Measurements from ENCODE around the gene PCDHB8.
"Not testable (repeated sequence)": the region's sequence is repeated elsewhere in the genome, so short reads cannot be mapped to it uniquely, and the experiment has no call there.

Gene PCDHB8

DNA sequence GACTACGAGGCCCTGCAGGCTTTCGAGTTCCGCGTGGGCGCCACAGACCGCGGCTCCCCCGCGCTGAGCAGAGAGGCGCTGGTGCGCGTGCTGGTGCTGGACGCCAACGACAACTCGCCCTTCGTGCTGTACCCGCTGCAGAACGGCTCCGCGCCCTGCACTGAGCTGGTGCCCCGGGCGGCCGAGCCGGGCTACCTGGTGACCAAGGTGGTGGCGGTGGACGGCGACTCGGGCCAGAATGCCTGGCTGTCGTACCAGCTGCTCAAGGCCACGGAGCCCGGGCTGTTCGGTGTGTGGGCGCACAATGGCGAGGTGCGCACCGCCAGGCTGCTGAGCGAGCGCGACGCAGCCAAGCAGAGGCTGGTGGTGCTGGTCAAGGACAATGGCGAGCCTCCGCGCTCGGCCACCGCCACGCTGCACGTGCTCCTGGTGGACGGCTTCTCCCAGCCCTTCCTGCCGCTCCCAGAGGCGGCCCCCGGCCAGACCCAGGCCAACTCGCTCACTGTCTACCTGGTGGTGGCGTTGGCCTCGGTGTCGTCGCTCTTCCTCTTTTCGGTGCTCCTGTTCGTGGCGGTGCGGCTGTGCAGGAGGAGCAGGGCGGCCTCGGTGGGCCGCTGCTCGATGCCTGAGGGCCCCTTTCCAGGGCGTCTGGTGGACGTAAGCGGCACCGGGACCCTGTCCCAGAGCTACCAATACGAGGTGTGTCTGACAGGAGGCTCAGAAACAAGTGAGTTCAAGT lies 6.7 kb downstream of the PCDHB8 start:
- not testable (repeated sequence) for DNase-seq (ENCODE audit: low read depth in 4 of 4, low spot score in 1 of 4)

DNA sequence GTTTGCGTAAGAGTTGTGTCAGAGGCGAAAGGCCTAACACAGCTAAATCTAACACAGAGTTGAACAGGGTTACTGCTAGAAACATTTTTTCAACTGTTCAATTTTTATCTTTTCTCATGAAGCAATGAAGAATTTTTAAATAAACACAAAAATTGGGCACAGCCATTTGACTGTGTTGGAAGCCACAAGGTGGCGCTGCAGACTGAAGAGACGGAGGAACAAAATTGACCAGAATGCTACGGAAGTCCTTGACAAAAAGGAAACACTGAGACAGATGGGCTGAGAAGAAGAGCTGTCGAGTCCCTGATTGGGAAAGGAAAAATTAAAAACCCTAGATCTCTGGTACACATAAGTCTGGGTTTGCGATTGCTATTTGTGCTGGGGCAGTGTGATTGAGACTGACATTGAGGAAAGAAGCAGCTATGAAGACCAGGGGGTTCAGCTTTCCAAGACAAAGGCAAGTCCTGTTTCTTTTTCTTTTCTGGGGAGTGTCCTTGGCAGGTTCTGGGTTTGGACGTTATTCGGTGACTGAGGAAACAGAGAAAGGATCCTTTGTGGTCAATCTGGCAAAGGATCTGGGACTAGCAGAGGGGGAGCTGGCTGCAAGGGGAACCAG lies 9.4 kb downstream of the PCDHB8 start, which contains the start of gene PCDHB9:
PCDHB9 (plus strand) TSS at position 265 of the 616 bp plus-strand sequence; CDS start at position 423, 158 bp downstream.
- DNase-seq (ENCODE audit: low read depth in 4 of 4, low spot score in 1 of 4) = no peak

DNA sequence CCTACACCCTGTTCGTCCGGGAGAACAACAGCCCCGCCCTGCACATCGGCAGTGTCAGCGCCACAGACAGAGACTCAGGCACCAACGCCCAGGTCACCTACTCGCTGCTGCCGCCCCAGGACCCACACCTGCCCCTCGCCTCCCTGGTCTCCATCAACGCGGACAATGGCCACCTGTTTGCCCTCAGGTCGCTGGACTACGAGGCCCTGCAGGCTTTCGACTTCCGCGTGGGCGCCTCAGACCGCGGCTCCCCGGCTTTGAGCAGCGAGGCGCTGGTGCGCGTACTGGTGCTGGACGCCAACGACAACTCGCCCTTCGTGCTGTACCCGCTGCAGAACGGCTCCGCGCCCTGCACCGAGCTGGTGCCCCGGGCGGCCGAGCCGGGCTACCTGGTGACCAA lies 11.1 kb downstream of the PCDHB8 start:
- not testable (repeated sequence) for DNase-seq (ENCODE audit: low read depth in 4 of 4, low spot score in 1 of 4)

DNA sequence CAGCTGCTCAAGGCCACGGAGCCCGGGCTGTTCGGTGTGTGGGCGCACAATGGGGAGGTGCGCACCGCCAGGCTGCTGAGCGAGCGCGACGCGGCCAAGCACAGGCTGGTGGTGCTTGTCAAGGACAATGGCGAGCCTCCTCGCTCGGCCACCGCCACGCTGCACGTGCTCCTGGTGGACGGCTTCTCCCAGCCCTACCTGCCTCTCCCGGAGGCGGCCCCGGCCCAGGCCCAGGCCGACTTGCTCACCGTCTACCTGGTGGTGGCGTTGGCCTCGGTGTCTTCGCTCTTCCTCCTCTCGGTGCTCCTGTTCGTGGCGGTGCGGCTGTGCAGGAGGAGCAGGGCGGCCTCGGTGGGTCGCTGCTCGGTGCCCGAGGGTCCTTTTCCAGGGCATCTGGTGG lies 11.5 kb downstream of the PCDHB8 start:
- not testable (repeated sequence) for DNase-seq (ENCODE audit: low read depth in 4 of 4, low spot score in 1 of 4)

DNA sequence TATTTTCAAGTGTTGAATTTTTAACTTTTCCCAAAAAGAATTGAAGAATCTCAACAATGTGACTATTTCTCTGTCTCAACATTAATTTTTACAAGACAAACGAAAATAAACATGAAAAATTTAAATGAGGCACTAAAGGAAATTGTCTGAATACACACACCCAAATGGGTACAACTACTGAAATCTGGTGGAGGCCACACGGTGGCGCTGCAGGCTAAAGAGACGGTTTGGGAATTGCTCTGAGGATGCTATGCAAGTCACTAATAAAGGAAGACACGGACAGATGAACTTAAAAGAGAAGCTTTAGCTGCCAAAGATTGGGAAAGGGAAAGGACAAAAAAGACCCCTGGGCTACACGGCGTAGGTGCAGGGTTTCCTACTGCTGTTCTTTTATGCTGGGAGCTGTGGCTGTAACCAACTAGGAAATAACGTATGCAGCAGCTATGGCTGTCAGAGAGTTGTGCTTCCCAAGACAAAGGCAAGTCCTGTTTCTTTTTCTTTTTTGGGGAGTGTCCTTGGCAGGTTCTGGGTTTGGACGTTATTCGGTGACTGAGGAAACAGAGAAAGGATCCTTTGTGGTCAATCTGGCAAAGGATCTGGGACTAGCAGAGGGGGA lies 14.6 kb downstream of the PCDHB8 start, which contains the start of gene PCDHB10:
PCDHB10 (plus strand) TSS at position 244 of the 616 bp plus-strand sequence; CDS start at position 444, 200 bp downstream.
- DNase-seq (ENCODE audit: low read depth in 4 of 4, low spot score in 1 of 4) = no peak

DNA sequence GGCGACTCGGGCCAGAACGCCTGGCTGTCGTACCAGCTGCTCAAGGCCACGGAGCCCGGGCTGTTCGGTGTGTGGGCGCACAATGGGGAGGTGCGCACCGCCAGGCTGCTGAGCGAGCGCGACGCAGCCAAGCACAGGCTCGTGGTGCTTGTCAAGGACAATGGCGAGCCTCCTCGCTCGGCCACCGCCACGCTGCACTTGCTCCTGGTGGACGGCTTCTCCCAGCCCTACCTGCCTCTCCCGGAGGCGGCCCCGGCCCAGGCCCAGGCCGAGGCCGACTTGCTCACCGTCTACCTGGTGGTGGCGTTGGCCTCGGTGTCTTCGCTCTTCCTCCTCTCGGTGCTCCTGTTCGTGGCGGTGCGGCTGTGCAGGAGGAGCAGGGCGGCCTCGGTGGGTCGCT lies 16.7 kb downstream of the PCDHB8 start:
- not testable (repeated sequence) for DNase-seq (ENCODE audit: low read depth in 4 of 4, low spot score in 1 of 4)

DNA sequence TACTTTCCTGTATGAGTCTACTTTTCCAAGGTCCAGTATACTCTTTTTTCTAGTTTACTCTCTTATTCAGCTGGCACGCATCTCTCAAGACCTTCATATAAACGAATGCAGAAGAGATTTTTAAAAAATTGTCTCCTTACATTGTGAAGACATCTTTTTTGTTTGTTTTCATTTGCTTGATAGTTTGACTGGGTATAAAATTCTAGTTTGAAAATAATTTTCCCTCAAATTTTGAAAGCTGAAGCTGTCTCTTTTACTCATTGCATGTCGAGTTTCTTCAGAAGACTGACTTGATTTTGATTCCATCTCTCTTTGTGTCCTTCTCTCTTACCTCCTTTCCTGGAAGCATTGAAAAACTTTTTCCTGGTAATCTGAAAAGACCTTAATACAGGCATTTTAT lies 18.8 kb downstream of the PCDHB8 start:
- no peak for DNase-seq (ENCODE audit: low read depth in 4 of 4, low spot score in 1 of 4)

DNA sequence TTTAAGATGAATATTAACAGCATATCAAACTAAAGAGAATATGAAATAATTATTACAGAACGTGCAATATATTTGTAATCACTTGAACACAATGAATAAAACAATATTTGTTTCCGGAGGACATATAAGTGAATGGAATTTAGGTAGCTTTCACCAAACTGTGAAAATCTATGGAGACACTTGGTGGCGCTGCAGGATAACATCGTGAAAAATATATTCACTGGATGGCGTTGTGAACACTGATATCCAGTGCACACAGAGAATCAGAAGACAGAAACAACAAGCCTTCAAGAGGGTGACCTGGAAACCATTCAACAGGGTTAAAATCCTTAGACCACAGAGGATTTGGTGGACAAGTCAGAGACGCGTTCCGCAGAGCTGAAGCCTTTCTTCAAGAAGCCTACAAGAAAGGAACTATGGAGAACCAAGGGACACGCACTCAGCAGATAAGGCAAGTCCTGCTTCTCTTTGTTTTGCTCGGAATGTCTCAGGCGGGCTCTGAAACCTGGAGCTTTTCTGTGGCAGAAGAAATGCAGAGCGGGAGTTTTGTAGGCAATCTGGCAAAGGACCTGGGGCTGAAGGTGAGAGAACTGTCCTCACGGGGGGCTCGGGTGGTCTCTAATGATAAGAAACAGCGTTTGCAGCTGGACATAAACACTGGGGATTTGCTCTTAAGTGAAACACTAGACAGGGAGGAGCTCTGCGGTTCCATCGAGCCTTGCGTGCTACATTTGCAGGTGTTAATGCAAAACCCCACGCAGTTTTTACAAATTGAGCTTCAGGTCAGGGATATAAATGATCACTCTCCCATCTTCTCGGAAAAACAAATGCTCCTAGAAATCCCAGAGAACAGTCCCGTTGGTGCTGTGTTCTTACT lies 22.0 kb downstream of the PCDHB8 start, which contains the start of gene PCDHB11:
PCDHB11 (plus strand) TSS at position 269 of the 877 bp plus-strand sequence; CDS start at position 417, 148 bp downstream.
- no peak for DNase-seq (ENCODE audit: low read depth in 4 of 4, low spot score in 1 of 4)

DNA sequence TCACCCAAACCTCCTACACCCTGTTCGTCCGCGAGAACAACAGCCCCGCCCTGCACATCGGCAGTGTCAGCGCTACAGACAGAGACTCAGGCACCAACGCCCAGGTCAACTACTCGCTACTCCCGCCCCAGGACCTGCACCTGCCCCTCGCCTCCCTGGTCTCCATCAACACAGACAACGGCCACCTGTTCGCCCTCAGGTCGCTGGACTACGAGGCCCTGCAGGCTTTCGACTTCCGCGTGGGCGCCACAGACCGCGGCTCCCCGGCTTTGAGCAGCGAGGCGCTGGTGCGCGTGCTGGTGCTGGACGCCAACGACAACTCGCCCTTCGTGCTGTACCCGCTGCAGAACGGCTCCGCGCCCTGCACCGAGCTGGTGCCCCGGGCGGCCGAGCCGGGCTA lies 23.5 kb downstream of the PCDHB8 start:
- DNase-seq (ENCODE audit: low read depth in 4 of 4, low spot score in 1 of 4) = not testable (repeated sequence)

DNA sequence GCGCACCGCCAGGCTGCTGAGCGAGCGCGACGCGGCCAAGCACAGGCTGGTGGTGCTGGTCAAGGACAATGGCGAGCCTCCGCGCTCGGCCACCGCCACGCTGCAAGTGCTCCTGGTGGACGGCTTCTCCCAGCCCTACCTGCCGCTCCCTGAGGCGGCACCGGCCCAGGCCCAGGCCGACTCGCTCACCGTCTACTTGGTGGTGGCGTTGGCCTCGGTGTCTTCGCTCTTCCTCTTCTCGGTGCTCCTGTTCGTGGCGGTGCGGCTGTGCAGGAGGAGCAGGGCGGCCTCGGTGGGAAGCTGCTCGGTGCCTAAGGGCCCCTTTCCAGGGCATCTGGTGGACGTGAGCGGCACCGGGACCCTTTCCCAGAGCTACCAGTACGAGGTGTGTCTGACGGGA lies 24.1 kb downstream of the PCDHB8 start:
- DNase-seq (ENCODE audit: low read depth in 4 of 4, low spot score in 1 of 4) = not testable (repeated sequence)

DNA sequence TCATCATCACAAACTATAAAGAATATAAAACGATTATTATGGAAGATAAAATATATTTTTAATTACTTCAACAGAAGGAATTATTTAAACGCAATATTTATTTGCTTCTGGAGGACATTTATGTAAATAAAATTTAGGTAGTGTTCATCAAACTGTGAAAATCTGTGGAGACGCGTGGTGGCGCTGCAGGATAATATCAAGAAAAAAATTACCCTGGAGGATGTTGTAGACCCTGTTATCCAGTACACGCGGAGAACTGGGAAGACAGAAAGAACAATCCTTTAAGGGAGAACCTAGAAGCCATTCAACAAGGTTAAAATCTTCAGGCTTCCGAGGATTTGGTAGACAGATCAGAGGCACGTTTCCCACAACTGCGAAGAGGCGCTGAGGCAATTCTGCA lies 30.9 kb downstream of the PCDHB8 start, which contains the start of gene PCDHB12:
PCDHB12 (plus strand) TSS at position 242 of the 400 bp plus-strand sequence. CDS start 189 bp downstream, outside the sequence.
- no peak for DNase-seq (ENCODE audit: low read depth in 4 of 4, low spot score in 1 of 4)

DNA sequence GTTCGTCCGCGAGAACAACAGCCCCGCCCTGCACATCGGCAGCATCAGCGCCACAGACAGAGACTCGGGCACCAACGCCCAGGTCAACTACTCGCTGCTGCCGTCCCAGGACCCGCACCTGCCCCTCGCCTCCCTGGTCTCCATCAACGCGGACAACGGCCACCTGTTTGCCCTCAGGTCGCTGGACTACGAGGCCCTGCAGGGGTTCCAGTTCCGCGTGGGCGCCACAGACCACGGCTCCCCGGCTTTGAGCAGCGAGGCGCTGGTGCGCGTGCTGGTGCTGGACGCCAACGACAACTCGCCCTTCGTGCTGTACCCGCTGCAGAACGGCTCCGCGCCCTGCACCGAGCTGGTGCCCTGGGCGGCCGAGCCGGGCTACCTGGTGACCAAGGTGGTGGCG lies 32.7 kb downstream of the PCDHB8 start:
- DNase-seq (ENCODE audit: low read depth in 4 of 4, low spot score in 1 of 4) = not testable (repeated sequence)

DNA sequence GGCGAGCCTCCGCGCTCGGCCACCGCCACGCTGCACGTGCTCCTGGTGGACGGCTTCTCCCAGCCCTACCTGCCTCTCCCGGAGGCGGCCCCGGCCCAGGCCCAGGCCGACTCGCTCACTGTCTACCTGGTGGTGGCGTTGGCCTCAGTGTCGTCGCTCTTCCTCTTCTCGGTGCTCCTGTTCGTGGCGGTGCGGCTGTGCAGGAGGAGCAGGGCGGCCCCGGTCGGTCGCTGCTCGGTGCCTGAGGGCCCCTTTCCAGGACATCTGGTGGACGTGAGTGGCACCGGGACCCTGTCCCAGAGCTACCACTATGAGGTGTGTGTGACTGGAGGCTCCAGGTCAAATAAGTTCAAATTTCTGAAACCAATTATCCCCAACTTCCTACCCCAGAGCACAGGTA lies 33.3 kb downstream of the PCDHB8 start:
- not testable (repeated sequence) for DNase-seq (ENCODE audit: low read depth in 4 of 4, low spot score in 1 of 4)

DNA sequence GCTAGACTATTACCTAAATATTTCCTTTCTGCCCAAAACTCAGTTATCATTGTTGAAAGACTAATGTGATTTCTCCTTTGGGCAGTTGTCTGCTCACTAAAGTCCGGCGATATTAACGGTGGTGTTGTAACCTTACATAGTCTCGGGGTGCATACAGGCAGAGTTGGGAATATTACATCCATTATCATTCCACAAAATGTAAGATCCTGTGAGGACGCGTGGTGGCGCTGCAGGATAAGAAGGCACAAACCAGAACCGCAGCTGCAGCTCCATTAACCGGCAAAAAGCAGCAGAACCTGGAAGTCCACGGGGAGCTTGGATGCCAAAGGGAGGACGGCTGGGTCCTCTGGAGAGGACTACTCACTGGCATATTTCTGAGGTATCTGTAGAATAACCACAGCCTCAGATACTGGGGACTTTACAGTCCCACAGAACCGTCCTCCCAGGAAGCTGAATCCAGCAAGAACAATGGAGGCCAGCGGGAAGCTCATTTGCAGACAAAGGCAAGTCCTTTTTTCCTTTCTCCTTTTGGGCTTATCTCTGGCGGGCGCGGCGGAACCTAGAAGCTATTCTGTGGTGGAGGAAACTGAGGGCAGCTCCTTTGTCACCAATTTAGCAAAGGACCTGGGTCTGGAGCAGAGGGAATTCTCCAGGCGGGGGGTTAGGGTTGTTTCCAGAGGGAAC lies 36.2 kb downstream of the PCDHB8 start, which contains the start of gene PCDHB13:
PCDHB13 (plus strand) TSS at position 264 of the 684 bp plus-strand sequence; CDS start at position 469, 205 bp downstream.
- DNase-seq (ENCODE audit: low read depth in 4 of 4, low spot score in 1 of 4) = not testable (repeated sequence)

DNA sequence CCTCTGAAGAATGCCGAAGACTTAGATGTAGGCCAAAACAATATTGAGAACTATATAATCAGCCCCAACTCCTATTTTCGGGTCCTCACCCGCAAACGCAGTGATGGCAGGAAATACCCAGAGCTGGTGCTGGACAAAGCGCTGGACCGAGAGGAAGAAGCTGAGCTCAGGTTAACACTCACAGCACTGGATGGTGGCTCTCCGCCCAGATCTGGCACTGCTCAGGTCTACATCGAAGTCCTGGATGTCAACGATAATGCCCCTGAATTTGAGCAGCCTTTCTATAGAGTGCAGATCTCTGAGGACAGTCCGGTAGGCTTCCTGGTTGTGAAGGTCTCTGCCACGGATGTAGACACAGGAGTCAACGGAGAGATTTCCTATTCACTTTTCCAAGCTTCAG lies 37.0 kb downstream of the PCDHB8 start:
- not testable (repeated sequence) for DNase-seq (ENCODE audit: low read depth in 4 of 4, low spot score in 1 of 4)

DNA sequence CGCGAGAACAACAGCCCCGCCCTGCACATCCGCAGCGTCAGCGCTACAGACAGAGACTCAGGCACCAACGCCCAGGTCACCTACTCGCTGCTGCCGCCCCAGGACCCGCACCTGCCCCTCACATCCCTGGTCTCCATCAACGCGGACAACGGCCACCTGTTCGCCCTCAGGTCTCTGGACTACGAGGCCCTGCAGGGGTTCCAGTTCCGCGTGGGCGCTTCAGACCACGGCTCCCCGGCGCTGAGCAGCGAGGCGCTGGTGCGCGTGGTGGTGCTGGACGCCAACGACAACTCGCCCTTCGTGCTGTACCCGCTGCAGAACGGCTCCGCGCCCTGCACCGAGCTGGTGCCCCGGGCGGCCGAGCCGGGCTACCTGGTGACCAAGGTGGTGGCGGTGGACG lies 37.9 kb downstream of the PCDHB8 start:
- not testable (repeated sequence) for DNase-seq (ENCODE audit: low read depth in 4 of 4, low spot score in 1 of 4)

DNA sequence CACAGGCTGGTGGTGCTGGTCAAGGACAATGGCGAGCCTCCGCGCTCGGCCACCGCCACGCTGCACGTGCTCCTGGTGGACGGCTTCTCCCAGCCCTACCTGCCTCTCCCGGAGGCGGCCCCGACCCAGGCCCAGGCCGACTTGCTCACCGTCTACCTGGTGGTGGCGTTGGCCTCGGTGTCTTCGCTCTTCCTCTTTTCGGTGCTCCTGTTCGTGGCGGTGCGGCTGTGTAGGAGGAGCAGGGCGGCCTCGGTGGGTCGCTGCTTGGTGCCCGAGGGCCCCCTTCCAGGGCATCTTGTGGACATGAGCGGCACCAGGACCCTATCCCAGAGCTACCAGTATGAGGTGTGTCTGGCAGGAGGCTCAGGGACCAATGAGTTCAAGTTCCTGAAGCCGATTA lies 38.4 kb downstream of the PCDHB8 start:
- not testable (repeated sequence) for DNase-seq (ENCODE audit: low read depth in 4 of 4, low spot score in 1 of 4)

DNA sequence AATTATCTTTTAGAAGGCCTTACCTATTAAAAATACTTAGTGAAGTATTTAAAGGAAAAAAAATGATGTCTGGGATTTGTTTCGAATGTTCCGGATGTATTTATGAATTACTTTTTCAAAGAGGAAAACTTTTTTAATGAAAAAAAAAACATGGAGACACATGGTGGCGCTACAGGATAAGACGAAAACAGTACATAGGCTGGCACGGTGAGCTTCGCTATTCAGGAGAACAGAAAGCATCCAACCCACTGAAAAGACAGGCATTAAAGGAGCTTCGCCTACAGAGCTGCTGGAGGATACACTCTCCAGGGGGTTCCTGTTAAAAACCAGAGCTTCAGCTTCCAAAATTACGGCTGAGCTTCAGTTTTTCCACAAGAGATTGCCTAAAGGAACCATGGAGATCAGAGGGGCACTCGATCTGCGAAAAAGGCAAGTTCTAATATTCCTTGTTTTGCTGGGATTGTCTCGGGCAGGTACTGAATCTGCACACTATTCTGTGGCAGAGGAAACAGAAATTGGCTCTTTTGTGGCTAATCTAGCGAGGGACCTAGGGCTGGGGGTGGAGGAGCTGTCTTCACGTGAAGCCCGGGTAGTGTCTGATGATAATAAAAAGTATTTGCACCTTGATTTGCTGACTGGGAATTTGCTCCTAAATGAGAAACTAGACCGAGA lies 45.7 kb downstream of the PCDHB8 start, which contains the start of gene PCDHB14:
PCDHB14 (plus strand) TSS at position 232 of the 672 bp plus-strand sequence; CDS start at position 395, 163 bp downstream.
- DNase-seq (ENCODE audit: low read depth in 4 of 4, low spot score in 1 of 4) = no peak

DNA sequence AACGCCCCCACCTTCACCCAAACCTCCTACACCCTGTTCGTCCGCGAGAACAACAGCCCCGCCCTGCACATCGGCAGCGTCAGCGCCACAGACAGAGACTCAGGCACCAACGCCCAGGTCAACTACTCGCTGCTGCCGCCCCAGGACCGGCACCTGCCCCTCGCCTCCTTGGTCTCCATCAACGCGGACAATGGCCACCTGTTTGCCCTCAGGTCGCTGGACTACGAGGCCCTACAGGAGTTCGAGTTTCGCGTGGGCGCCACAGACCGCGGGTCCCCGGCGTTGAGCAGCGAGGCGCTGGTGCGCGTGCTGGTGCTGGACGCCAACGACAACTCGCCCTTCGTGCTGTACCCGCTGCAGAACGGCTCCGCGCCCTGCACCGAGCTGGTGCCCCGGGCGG lies 47.3 kb downstream of the PCDHB8 start:
- not testable (repeated sequence) for DNase-seq (ENCODE audit: low read depth in 4 of 4, low spot score in 1 of 4)
